Stimulated activated CD4-positive, alpha-beta T cell treated with anti-CD3 and anti-CD28 coated beads, TNF-alpha, amount 100 ng/mL, for 24 hours (primary cell): ENCODE data around the gene DGKA.
A peak's percentile ranks its signal among the peaks of the same experiment; 100 is the strongest.

Source experiments
- DNase-seq, 3 experiments: peaks; one replicate each; pipeline ENCODE4 v3.0.0-alpha.2; 2020; ENCODE audit warnings: low read depth in 3 of 3

Gene DGKA

GRCh38 chr12:55931780-55932550 lies 1.0 kb downstream of the DGKA start:
- DNase-seq: no peak

GRCh38 chr12:55932551-55932910 lies 1.6 kb downstream of the DGKA start:
- peak in 1 of 3 experiments; percentile 52 for DNase-seq

GRCh38 chr12:55933169-55933798 lies 2.3 kb downstream of the DGKA start:
- no peak for DNase-seq

- DNase-seq: no peak
Measured at GRCh38 chr12:55933799-55934742, 3.1 kb downstream of the DGKA start.

DNA sequence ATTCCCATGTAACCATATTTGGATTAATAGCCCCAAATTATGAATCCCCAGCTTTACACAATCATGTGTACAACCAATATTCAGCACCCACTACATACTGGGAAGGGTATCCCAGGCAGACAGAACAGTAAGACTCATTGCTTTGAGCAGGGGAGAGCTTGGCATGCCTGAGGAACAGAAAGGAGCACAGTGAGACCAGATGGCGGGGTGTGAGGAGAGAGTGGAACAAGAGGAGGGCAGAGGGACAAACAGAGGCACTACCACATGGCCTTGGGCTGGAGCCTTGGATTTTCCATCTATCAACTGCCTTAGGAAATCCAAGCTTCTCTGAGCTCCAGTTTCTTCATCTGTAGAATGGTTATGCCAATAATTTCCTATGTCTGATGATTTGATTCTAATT lies 3.8 kb downstream of the DGKA start:
- no peak for DNase-seq

DNA sequence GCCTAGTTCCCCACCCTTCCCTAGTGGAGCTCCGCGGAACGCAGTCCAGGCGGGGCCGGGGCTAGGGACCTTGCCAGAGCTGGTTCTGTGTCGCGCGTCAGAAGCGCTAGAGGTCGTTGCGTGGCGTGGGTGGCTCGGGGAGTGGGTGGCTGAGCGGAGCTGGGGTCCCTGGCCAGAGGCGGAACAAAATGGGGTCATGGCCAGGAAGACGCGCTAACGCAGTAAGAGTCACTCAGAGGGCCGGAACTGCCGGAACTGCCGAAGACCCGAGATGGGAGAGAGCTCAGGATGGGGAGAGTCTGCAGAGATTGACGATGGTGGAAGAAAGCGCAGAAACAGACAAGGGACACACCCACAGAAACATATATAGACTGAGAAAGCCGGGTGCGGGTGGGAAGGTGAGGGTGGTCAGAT lies 4.8 kb downstream of the DGKA start:
- DNase-seq: peak in 1 of 3 experiments; percentile 48

- no peak for DNase-seq
Measured at GRCh38 chr12:55937981-55938380, 7.0 kb downstream of the DGKA start.

- DNase-seq: no peak
Measured at GRCh38 chr12:55938826-55939501, 8.0 kb downstream of the DGKA start.

DNA sequence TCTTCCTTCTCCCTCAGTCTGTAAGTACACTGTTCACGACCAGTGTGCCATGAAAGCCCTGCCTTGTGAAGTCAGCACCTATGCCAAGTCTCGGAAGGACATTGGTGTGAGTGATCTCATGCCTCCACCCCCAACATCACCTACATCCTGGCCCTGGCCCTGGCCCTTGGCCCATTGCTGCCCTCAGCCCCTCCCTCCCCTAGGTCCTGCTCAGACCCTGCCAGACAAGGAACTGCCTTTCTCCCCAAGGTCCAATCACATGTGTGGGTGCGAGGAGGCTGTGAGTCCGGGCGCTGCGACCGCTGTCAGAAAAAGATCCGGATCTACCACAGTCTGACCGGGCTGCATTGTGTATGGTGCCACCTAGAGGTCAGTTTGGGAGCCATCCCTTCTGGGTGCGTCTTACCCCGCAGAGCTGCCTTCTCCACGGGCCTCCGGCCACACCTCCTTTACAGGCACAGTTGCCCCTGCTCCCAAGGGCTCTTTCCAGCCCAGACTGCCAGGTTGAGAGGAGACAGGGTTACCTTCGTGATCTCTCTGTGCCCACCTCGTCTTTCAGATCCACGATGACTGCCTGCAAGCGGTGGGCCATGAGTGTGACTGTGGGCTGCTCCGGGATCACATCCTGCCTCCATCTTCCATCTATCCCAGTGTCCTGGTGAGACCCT lies 9.2 kb downstream of the DGKA start:
- peak; percentile 70 to 80 (median 79) for DNase-seq

DNA sequence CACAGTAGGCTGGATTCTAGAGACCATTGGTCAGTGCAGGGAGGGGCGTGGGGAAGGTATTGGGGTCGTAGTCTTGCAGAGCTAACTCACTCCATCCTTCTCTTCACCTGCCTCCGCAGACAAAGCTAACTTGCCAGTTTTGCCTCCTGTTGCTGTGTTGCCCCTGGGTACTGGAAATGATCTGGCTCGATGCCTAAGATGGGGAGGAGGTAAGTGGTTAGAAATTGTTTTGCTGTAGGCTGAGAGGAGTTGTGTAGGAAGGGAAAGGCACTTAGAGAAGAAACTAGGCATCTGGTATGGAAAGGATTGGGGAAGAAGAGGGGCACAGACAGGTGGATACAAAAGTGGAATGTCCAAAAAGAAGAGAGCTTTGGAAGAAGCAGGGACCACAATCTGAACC lies 11.1 kb downstream of the DGKA start:
- DNase-seq: no peak

DNA sequence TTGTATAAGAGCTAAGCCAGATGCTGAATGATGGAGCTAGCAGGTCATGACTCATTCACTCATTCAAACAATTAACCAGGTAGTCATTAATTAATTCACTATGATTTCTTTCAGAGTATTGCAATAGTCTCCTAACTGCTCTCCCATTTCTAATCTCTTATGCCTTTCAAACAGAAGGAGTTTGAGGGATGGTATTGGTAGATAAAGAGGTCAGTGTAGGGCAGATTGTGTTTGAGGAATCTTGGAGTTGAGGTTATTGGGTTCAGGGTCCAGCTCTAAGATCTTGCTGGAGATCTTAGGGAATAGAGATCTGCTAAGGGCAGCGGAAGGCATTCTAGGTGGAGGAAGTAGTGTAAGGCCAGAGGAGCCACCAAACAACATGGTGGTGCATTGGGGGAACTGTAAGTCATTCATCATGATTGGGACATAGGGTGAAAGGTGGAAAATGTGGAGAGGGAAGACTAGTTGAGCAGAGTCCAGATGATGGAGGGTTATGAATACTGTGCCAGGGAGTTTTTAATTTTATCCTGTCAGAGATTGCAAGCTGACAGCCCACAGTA lies 11.7 kb downstream of the DGKA start:
- no peak for DNase-seq

DNA sequence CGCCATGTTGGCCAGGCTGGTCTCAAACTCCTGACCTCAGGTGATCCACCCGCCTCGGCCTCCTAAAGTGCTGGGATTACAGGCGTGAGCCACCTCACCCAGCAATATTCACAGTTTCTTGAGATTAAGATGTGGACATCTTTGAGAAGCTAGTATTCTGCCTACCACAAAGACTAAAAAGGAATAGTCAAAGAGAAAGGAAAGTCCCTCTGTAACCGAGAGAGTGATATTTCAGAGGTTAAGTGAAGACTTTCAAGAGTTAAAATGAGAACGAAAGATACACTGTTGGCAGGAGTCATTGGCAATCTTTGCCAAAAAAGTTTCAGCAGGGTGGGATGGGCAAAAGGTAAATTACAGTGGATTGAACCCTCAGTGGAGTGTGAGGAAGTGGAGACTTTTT lies 15.6 kb downstream of the DGKA start:
- no peak for DNase-seq

DNA sequence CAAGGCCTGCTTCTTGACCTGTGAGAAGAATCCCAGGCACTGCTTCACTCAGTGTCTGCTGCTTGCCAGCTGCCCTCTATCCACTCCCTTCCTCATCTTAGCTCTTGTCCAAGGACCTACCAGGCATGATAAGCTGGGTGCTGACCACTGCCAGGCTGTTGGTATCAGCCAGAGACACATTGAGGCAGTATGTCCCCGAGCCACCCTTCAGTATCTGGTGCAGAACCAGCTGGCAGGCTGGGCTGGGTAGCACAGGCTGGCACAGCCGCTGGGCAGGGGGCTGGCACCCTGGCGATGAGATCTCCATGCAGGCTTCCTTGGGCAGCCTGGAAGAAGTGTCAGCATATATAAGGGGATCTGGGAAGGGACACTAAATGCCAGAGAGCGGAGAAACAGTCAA lies 24.4 kb downstream of the DGKA start:
- DNase-seq: no peak

- DNase-seq: peak in 1 of 3 experiments; percentile 51
Measured at GRCh38 chr12:55955800-55956508, 25.0 kb downstream of the DGKA start.

GRCh38 chr12:55957106-55957859 lies 26.3 kb downstream of the DGKA start:
- no peak for DNase-seq

DNA sequence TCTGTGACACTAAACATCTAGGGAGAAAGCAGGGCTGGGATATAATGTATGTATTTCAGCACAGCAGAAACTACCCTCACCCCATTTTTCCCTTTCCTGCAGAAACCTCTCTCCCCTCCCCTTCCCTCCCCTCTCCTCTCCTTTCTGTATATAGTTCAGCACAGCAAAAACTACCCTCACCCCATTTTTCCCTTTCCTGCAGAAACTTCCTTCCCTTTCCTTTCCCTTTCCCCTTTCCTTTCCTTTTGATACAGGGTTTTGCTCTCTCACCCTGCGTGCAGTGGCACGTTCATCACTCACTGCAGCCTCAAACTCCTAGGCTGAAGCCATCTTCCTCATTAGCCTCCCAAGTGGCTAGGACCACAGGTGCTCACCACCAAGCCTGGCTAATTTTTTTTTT lies 32.8 kb downstream of the DGKA start:
- DNase-seq: no peak

GRCh38 chr12:55965240-55965639 lies 34.3 kb downstream of the DGKA start:
- no peak for DNase-seq

DNA sequence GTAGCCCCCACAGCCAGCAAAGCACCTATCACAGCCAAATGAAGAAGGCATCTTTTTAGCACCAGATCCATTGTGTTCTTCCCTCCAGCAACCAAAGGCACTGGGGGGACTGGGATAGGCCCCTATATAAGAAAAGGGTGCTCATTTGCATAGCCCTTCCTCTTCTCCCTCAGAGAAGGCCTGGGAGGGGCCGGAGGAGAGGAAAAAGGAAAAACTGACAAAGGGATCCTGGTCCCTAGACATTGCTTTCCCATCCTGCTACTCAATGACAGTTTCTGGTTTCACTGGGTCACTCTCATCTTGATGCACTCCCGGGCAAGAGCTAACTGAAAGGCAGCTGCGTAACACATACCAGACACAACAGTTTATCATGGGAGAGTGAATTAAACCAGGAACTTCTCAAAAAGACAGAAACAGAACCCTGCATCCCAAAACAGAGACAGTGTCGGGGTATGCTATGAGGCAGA lies 35.0 kb downstream of the DGKA start, which contains the start of gene PMEL:
Gene PMEL, minus strand, starts transcription at position 102 of the 467 bp plus-strand sequence. Its CDS starts 31 bp downstream, at position 71.
- no peak for DNase-seq
